Measurements from ENCODE around the gene CD63. TPM values are rescaled to one million over a fixed set of nuclear protein-coding genes. Genes with fewer than 3 reads are reported as not detected.

Gene CD63
- total and polyA plus RNA-seq, 9 of the 15 experiments (the other 6 are each of a cell fraction or from before 2014, with no cell fraction given): 313 to 735 (median 433) TPM

DNA sequence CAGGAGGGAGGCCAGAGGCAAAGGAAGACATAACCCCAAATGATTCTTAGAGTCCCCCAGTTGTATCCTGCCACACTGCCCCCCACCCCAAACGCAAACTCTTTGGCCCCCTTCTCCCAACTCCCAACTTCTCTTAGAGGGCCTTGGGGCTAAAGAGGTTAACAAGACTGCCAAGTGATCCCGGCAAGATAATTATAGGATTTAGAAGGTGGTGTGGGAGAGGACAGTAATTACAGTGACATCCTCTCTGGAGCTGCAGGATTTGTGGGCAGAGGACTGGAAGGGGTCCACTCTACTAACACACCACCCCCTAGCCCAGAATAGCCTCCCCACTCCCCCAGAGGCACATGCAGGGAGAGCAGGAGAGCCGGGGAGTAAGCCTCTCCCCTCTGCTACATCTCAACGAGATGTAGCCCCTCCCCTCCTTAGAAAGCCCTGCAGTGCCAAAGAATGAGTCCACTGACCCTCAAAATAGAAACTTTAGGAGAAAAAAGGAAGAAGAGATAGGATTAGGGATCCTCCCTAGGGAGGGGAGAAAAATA, 8.8 kb upstream of the CD63 start:
- Histone ChIP-seq H3K9me3 (replicated peaks; ENCODE audit: control insufficient read depth, insufficient read depth, low read depth, low read length) (no peaks in the 10 kb centered on the region; the same call in 1 of the 2 replicates), H3K27ac (ENCODE audit: extremely low read depth, low read depth, low read length) (peak overlapping the region; percentile 27), H3K4me2 (ENCODE audit: insufficient read depth, low read length) (peak overlapping the region; percentile 70), H3K9ac (ENCODE audit: insufficient read depth in 1 of 2, low read depth in 2 of 2, low read length in 2 of 2) (peak overlapping the region; percentile 3 to 44; a peak in 2 of 4 replicates), H3K27me3 (ENCODE audit: control insufficient read depth in 2 of 2, insufficient read depth in 2 of 2, low read length in 2 of 2) (no peaks in the 10 kb centered on the region), H3K4me1 (replicated peaks in 1 of 2; ENCODE audit: control insufficient read depth in 2 of 2, insufficient read depth in 2 of 2, low read length in 2 of 2) (peaks cover 21% of the 10 kb centered on the region in 2 experiments), H3K4me3 (no peak overlapping the region), H3K36me3 (ENCODE audit: control insufficient read depth, insufficient read depth, low read length) (no peaks in the 10 kb centered on the region), H3K79me2 (ENCODE audit: control insufficient read depth, insufficient read depth, low read length) (no peaks in the 10 kb centered on the region), H4K20me1 (replicated peaks; ENCODE audit: control insufficient read depth, insufficient read depth, low read length) (no peaks in the 10 kb centered on the region), H2AFZ (ENCODE audit: low read depth, low read length) (peak overlapping the region; percentile 95), H3K9me1 (ENCODE audit: control insufficient read depth, insufficient read depth, low read length) (no peaks in the 10 kb centered on the region)
- BruUV-seq (replicated peaks): no TSS peak
- 7% methylated on average over 4 of the region's 4 CpGs for WGBS (ENCODE audit: insufficient coverage, low coverage, missing lambda C conversion rate)
- intact Hi-C loops (cut with micrococcal nuclease): loop anchor here (1.0 to 5.0 kb wide), 7 partner anchors 13 to 550 kb away; partner anchors contain the start of gene RPS26
- DNase-seq (ENCODE audit: extremely low read depth in 1 of 4, low spot score in 3 of 4) (no peak), FAIRE-seq (no peak), ATAC-seq (peak; percentile 40)
- ChIA-PET CTCF (ENCODE audit: low intra/inter-chr PET ratio) (interaction anchor here (1.0 to 2.2 kb wide), 6 partner anchors 13 to 549 kb away, joined by 3 to 20 read pairs (median 4); partner anchors contain the start of gene RPS26), POLR2A (interaction anchor here (0.5 to 3.7 kb wide), 10 partner anchors 8 to 306 kb away, joined by 3 to 25 read pairs (median 4); partner anchors contain the start of genes CD63, ORMDL2, RAB5B and SARNP)
- no peak for TF ChIP-seq CREM (IDR thresholded peaks at IDR 0.05; ENCODE audit: low read depth)
- no peak for TF ChIP-seq ZNF143 (CRISPR knock-in tag; IDR thresholded peaks at IDR 0.05)
- no peak for TF ChIP-seq RNF2 (IDR thresholded peaks at IDR 0.05)
- TF ChIP-seq, protein P1, sequence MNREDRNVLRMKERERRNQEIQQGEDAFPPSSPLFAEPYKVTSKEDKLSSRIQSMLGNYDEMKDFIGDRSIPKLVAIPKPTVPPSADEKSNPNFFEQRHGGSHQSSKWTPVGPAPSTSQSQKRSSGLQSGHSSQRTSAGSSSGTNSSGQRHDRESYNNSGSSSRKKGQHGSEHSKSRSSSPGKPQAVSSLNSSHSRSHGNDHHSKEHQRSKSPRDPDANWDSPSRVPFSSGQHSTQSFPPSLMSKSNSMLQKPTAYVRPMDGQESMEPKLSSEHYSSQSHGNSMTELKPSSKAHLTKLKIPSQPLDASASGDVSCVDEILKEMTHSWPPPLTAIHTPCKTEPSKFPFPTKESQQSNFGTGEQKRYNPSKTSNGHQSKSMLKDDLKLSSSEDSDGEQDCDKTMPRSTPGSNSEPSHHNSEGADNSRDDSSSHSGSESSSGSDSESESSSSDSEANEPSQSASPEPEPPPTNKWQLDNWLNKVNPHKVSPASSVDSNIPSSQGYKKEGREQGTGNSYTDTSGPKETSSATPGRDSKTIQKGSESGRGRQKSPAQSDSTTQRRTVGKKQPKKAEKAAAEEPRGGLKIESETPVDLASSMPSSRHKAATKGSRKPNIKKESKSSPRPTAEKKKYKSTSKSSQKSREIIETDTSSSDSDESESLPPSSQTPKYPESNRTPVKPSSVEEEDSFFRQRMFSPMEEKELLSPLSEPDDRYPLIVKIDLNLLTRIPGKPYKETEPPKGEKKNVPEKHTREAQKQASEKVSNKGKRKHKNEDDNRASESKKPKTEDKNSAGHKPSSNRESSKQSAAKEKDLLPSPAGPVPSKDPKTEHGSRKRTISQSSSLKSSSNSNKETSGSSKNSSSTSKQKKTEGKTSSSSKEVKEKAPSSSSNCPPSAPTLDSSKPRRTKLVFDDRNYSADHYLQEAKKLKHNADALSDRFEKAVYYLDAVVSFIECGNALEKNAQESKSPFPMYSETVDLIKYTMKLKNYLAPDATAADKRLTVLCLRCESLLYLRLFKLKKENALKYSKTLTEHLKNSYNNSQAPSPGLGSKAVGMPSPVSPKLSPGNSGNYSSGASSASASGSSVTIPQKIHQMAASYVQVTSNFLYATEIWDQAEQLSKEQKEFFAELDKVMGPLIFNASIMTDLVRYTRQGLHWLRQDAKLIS (CRISPR knock-in tag; IDR thresholded peaks at IDR 0.05): 0 out of 2 replicates have a peak, but pooled peaks have one; percentile 10
- TF ChIP-seq, protein P2, sequence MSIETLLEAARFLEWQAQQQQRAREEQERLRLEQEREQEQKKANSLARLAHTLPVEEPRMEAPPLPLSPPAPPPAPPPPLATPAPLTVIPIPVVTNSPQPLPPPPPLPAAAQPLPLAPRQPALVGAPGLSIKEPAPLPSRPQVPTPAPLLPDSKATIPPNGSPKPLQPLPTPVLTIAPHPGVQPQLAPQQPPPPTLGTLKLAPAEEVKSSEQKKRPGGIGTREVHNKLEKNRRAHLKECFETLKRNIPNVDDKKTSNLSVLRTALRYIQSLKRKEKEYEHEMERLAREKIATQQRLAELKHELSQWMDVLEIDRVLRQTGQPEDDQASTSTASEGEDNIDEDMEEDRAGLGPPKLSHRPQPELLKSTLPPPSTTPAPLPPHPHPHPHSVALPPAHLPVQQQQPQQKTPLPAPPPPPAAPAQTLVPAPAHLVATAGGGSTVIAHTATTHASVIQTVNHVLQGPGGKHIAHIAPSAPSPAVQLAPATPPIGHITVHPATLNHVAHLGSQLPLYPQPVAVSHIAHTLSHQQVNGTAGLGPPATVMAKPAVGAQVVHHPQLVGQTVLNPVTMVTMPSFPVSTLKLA (conservative IDR thresholded peaks at IDR 0.05): no peak
- TF ChIP-seq, protein P3, sequence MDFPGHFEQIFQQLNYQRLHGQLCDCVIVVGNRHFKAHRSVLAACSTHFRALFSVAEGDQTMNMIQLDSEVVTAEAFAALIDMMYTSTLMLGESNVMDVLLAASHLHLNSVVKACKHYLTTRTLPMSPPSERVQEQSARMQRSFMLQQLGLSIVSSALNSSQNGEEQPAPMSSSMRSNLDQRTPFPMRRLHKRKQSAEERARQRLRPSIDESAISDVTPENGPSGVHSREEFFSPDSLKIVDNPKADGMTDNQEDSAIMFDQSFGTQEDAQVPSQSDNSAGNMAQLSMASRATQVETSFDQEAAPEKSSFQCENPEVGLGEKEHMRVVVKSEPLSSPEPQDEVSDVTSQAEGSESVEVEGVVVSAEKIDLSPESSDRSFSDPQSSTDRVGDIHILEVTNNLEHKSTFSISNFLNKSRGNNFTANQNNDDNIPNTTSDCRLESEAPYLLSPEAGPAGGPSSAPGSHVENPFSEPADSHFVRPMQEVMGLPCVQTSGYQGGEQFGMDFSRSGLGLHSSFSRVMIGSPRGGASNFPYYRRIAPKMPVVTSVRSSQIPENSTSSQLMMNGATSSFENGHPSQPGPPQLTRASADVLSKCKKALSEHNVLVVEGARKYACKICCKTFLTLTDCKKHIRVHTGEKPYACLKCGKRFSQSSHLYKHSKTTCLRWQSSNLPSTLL (IDR thresholded peaks at IDR 0.05): no peak
- no peak for TF ChIP-seq E2F6 (IDR thresholded peaks at IDR 0.05; ENCODE audit: borderline replicate concordance in 1 of 2, extremely low read depth in 1 of 2, insufficient read depth in 1 of 2, insufficient read length in 1 of 2, low read depth in 1 of 2, low read length in 1 of 2, poor library complexity in 1 of 2, severe bottlenecking in 1 of 2)
- 0 out of 2 replicates have a peak, but pooled peaks have one; percentile 45 for TF ChIP-seq KAT7 (CRISPR knock-in tag; IDR thresholded peaks at IDR 0.05; ENCODE audit: borderline replicate concordance)
- TF ChIP-seq SETDB1 (IDR thresholded peaks at IDR 0.05; ENCODE audit: low read length): no peak
- no peak for TF ChIP-seq GATAD2B (IDR thresholded peaks at IDR 0.05; ENCODE audit: borderline replicate concordance)
- in situ Hi-C loops (cut with MboI): loop anchor here (5.0 kb wide), 2 partner anchors 205 to 295 kb away; no protein-coding TSS in a partner anchor

Measured in K562 (cell line).